HG02884 (cell line): ENCODE data around the gene OR5H14.
"Not testable (repeated sequence)": the region's sequence is repeated elsewhere in the genome, so short reads cannot be mapped to it uniquely, and the experiment has no call there.

Experiments
- ATAC-seq: cut with Tn5 transposase; IDR thresholded peaks from one replicate; pipeline ENCODE4 v1.9.1; 2021; ENCODE audit warnings: mild to moderate bottlenecking, moderate library complexity; ENCODE audit not compliant: unreplicated experiment

Gene OR5H14

DNA sequence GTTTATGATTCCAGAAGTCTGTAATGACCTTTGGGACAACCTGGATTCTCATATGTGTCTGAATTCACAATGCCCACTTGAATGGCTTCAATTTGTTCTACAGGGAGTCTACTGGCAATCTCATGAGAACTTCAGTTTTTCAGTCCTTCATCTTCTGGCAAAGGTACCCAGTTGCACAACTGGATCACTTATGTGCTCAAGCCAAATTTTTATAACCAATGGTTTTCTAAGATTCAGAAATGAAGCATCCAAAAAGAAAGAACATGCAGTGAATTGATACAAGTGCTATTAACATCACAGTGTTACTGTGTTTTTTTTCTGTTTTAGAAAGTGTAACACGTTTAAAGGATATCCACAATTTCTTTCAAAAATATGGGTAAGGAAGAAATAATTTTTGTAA, at the start of gene OR5H14:
OR5H14 (plus strand) TSS at position 301 of the 400 bp plus-strand sequence. CDS start 1,907 bp downstream, outside the sequence.
- no peak for ATAC-seq

DNA sequence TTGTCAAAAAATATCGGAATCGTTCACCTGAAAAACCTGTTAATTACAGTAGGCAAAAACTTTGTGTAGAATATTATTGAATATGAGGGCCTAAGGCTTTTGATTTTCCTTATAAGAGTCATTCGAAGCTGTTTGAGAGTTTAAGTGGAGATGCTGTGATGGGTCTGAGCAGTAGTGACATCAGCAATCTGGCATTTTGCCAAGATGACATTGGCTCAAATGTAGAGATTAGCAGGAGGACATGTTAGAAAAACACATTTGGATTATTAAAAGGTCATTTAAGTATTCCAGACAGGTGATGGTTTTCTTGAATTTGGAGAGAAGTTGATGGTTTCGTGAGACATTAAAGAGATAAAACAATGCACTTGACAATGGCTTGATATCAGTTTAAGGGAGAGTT, 47.4 kb upstream of the OR5H14 start:
- no peak for ATAC-seq

DNA sequence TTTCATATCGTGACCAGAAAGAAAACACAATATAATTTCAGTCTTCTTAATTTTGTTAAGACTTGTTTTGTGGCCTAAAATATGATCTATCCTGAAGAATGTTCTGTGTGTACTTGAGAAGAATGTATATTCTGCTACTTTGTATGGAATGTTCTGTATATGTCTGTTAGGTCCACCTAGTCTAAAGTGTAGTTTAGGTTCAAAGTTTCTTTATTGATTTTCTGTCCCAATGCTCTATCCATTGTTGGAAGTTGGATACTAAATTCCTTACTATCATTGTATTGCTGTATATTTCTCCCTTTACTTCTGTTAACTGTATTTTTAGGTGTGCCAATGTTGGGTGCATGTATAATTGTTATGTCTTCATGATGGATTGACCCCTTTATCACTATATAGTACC, 39.1 kb upstream of the OR5H14 start:
- no peak for ATAC-seq

DNA sequence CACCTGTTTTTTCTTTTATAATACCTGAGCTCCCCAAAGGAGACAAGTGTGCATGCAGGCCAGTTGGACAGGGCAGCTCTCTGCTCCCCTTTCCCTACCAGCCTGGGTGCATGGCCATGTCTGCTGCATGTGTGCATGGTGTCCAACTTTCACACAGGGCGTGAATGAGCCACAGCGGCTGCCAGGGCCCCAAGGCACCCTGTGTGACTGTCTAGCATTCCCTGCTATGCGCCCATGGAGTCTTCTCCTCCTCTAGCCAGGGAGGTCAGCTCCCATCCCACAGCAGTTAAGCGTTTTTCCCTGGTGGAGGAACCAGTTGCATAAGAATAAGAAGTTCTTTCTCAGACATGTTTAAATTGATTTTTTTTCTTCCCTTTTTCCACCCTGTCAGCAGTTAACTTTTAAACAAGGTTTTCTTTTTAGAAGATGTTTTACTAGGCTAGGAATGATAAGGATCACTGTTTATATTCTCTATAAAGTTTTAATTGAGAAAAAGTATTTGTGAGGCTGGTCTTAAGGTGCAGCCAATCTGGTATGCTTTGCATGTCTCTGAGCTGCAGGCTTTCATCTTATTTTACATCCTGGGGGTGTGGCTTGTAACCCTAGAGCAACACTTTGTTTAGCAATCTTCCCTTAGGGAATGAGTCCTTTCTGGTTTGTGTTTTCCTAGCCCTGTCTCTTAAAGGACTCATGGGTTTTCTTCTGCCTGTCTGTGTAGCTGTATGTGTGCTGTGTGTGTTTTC, 37.3 kb upstream of the OR5H14 start:
- ATAC-seq: no peak

DNA sequence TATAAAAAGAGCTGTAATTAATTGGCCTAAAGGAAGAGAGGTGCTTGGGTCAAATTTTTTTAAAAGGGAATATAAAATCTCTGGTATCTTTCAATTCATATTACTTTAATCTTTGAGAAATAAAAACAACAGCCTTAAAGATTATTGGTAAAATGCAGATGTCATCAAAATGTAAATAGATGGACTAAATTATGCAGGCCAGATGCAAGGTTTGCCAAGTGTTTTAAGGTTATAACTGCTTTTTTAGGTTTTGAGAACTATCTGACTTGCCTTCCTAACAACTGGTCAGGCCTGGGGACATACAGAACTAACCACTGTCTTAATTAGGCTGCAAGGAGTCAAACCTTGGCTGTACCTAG, 36.8 kb upstream of the OR5H14 start:
- ATAC-seq: no peak

DNA sequence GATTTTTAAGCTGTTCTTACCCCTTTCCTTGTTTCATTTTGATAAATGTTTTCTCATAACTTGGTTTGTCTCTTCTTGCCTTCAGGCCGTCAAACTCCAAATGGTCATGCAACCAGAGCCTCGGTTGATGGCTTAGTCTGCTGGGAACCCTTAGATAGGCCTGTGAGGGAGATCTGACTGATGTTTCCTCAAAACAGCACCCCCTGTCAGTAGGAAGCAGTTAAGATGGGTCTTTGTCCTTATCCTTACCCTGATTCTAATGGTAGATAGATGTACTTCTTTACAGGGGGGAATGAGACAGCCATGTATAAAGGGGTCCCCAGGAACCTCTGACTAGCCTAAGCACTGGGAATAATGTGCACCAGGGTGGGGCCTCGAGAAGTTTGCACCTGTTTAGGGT, 33.0 kb upstream of the OR5H14 start:
- ATAC-seq: no peak

DNA sequence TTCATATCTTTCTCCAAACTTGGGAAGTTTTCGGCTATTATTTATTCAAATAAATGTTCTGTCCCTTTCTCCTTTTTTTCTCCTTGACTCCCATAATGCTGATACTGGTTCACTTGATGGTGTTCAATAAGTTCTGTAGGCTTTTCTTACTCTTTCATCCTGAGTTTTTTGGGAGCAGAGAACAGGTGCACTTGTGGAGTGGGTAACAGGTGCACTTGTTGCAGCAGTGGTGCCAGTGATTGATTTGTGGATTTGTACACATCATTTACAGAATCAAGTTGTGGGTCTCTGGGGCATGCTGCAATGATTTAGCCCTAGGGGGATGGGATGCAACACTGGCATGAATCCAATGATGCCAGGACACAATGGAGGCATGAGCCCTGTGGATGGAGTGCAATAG, 31.6 kb upstream of the OR5H14 start:
- no peak for ATAC-seq

DNA sequence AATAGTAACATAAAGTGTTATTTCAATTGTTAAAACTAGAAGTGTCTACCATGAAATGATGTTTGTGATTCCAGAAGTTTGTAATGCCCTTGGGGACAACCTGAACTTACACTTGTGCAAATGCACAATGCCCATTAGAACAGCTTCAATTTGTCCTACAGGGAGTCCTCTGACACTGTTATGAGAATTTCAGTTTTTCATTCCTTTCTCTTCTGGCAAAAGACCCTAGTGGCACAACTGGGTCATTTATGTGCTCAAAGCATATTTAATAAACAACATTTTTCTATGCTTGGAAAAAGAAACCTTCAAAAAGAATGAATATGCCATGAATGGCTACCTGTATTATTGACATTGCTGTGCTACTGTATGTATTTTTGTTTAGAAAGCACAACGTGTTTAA, 16.9 kb upstream of the OR5H14 start, which contains the start of gene OR5H1:
OR5H1 (plus strand) TSS at position 301 of the 400 bp plus-strand sequence. CDS start 1,977 bp downstream, outside the sequence.
- ATAC-seq: no peak

DNA sequence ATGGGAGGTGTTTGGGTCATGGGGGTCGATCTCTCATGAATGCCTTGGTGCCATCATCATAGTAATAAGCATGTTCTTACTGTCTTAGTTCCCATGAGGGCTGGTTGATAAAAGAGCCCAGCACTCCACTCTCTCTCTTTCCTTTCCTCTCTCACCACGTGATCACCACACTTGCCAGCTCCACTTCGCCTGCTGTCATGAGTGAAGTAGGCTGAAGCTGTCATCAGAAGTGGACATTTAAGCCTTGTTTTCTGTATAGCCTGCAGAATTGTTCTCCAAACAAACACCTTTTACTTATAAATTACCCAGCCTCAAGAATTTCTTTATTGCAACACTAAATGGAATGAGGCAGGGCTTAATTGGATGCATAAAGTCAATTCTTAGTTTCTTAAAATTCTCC, 10.6 kb upstream of the OR5H14 start:
- ATAC-seq: no peak

DNA sequence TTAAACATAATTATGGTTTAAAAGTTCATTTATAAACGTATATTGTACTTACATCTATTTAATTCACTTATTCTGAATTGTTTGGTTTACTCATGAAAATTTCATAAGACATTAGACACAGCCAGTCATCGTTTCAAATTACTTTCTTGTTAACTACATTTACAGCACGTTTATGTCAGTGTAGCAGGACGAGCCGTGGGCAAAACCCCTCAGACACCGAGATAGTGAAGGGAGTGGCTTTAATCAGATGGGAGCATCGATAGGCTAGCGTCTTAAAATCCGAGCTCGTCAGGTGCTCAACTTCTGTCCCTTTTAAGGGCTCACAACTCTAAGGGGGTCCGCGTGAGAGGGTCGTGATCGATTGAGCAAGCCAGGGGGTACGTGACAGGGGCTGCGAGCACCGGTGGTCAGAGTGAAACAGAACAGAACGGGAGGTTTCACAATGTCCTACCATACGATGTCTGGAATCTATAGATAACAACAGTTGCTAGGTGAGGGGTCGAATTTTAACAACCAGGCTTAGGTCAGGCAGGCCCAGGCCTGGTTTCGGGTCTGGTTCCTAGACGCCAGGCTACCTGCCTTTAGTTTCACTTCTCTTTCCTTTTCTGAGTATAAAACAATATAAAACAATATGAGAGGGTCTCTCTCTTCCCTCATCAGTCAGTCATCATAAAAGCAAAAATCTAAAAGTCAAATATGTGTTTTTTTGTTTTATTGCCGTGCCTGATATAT, 9.3 kb upstream of the OR5H14 start:
- not testable (repeated sequence) for ATAC-seq

DNA sequence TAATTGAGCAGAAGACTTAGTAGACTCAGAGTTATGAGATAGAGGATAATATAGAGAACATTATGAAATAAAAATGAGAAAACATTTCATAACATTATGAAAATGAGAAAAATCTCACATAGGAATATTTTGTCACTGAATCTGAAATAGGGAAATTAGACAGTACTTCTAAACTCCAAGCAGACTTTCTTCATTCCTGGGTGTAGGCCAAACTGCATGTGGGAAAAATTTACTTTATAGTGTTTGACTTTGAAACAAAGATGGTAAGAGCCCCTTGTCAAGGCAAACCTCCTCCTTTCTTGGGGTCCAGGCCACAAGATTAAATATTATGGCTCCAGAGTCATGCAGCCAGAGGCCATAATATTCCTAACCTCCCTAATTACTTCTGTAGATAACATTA, 6.7 kb upstream of the OR5H14 start:
- no peak for ATAC-seq

DNA sequence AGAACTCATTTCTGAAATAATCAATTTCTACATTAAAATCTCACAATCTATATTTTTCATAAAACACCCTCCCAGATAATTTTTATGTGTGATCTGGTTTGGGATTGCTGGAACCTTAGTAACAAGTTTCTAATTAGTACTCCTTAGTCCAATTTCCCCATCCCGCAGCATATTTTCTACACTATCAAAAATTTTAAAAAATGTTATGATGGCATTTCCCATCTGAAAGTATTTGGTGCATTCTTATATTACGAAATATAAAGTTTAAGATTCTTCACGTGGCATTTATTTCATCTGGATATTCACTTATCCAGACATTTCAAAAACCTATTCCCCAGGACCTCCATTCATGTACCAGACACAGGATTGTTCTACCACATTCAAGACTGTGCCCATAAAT, 1.5 kb downstream of the OR5H14 start:
- ATAC-seq: no peak

DNA sequence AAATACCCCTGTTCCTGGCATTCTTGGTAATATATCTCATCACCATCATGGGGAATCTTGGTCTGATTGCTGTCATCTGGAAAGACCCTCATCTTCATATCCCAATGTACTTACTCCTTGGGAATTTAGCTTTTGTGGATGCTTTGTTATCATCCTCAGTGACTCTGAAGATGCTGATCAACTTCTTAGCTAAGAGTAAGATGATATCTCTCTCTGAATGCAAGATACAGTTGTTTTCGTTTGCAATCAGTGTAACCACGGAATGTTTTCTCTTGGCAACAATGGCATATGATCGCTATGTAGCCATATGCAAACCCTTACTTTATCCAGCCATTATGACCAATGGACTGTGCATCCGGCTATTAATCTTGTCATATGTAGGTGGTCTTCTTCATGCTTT, 2.2 kb downstream of the OR5H14 start:
- ATAC-seq: not testable (repeated sequence)

DNA sequence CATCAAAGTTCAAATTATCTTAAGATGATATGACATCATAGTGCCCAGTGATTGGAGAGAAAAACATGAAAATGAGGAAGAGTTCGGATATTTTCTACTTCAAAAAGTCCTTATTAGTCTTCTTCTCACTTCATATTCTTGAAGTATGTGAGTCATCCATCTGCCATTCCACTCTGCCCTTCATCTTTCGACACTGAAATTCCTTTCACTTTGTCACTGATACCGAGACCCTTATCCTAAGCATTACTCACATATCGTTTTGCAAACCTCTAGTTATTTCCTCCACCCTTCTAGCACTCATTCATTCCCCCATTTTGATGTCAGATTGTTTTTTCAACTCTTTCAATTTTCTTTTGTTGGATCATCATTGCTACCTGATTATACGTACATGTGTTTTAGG, 4.0 kb downstream of the OR5H14 start:
- no peak for ATAC-seq

DNA sequence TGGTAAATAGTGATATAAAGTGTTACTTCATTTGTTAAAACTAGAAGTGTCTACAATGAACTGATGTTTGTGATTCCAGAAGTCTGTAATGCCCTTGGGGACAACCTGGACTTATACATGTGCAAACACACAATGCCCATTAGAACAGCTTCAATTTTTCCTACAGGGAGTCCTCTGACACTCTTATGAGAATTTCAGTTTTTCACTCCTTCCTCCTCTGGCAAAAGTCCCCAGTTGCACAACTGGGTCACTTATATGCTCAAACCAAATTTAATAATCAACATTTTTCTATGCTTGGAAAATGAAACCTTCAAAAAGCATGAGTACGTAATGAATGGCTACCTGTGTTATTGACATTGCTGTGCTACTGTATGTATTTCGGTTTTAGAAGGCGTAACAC, 19.1 kb downstream of the OR5H14 start, which contains the start of gene OR5H15:
OR5H15 (plus strand) TSS at position 301 of the 400 bp plus-strand sequence. CDS start 2,004 bp downstream, outside the sequence.
- no peak for ATAC-seq

DNA sequence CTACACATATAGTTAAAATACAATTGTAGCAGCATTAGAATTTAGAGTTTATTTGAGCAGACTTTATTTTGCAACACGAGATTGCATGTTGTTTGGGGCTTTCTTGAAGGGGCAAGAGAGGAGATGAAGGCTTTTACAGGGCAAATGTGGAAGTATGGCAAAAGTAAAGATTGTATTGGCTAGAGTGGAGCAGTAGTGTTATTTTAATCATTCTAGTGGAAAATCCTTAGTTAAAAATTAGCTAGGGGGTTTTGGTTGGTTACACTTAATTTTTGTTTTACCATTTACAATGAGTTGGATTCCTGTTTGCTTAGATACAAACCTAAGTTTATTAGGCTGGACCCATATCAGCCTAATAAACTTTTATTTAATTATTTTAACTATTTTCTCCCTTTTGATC, 23.8 kb downstream of the OR5H14 start:
- no peak for ATAC-seq

DNA sequence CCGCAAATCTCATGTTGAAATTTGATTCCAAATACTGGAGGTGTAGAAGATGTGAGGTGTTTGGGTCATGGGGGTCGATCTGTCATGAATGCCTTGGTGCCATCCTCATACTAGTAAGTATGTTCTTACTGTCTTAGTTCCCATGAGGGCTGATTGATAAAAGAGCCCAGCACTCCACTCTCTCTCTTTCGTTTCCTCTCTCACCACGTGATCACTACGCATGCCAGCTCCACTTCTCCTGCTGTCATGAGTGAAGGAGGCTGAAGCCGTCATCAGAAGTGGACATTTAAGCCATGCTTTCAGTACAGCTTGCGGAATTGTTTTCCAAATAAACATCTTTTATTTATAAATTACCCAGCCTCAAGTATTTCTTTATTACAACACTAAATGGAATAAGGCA, 25.3 kb downstream of the OR5H14 start:
- no peak for ATAC-seq

DNA sequence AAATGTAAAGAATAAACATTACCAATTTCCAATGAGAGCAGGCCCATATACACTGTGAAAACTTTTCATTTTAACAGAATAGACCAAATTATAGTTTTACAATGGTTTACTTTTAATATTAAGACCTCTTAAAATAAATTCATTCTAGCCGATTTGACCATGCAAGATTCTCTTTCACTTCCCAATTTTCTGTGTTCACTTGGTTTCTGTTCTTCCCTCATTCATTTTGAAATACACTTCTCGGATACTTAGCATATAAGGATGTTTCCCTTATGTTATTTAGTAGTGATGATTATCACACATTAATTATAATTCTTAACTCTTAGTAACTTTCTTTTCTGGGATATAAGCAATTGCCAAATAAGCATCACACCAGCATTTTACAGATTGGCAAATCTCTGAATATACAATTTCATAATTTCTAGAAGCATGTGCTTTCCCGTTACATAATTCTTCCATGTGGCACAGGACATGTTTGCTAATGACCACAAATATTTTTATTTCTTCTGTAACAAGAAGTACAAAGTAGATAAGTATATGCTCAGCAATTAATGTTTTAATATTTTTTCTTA, 33.1 kb downstream of the OR5H14 start:
- no peak for ATAC-seq

DNA sequence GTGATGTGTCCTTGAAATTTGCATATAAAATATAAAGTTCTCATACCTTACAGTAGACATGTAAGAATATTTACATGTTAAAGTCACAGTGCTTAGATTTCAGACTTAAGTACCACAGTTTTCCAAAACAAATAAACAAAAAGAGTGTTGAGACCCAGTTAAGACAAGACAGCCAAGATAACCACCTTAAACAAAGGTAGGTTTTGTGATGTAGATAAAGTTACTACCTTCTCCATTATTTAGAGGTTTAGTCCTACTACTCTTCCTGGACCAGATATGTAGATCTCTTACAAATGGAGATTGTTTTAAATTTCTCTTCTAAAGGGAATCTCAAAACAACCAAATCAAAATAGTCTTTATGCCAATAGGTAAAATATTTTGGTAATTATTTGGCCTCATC, 34.9 kb downstream of the OR5H14 start:
- ATAC-seq: no peak

DNA sequence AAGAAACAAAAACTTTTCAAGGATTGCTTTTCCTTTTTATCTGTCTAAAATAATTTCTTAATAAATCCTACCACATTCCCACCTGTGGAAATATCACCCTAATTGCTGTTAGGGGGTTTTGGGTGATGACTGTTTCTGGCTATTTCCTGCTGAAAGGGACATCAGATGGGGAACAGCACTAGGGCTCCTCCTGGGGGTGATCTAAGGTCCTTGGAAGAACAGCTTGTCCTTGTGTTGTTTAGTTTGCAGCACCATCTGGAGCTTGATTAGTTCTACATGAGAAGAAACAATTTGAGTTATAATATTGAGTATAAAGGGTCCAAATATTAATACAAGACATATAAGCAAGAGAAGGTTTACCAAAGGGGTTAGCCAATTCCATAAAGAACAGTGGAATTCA, 37.9 kb downstream of the OR5H14 start:
- no peak for ATAC-seq

DNA sequence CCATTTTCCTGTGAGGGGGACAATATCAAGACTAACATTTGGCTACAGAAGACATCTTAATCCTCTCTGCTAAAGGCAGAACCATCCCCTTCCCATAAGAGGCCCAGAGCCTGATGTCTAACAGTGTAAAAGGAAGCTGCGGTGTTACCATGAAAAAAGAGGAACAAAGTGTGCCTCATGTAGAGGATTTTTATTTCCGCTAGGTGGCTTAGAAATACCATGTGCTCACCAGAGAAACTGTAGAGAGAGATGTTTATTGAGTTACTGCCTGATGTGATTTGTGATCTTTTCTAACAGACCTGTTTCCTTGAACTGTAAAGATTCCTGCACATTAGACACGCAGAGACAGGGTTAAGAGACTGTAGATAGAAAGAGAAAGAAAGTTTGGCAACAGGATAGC, 41.3 kb downstream of the OR5H14 start:
- ATAC-seq: peak; percentile 96

DNA sequence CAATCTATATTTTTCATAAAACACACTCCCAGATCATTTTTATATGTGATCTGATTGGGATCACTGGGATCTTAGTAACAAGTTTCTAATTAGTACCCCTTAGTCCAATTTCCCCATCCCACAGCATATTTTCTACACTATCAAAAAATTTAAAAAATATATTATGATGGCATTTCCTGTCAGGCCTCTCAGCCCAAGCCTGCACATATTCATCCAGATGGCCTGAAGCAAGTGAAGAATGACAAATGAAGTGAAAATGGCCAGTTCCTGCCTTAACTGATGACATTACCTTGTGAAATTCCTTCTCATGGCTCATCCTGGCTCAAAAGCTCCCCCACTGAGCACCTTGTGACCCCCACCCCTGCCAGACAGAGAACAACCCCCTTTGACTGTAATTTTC, 43.6 kb downstream of the OR5H14 start:
- not testable (repeated sequence) for ATAC-seq
